Measurements from ENCODE around the gene RBM45.
"Not testable (repeated sequence)": the region's sequence is repeated elsewhere in the genome, so short reads cannot be mapped to it uniquely, and the experiment has no call there.

Gene RBM45

GRCh38 chr2:178109813-178110212, 2.4 kb upstream of the RBM45 start:
- DNase-seq, result no peak

- no peak for DNase-seq
Measured at GRCh38 chr2:178110681-178111080, 1.6 kb upstream of the RBM45 start.

- DNase-seq, result no peak
Measured at GRCh38 chr2:178111743-178112142, 494 bp upstream of the RBM45 start.

- DNase-seq, result no peak
Measured at GRCh38 chr2:178114462-178114861, 2.2 kb downstream of the RBM45 start.

GRCh38 chr2:178115271-178115670, 3.0 kb downstream of the RBM45 start:
- no peak for DNase-seq

- no peak for DNase-seq
Measured at GRCh38 chr2:178117725-178118124, 5.5 kb downstream of the RBM45 start.

- DNase-seq, result no peak
Measured at GRCh38 chr2:178119179-178119922, 7.1 kb downstream of the RBM45 start.

GRCh38 chr2:178123163-178123562, 10.9 kb downstream of the RBM45 start:
- DNase-seq, result no peak

- no peak for DNase-seq
Measured at GRCh38 chr2:178125125-178125524, 12.9 kb downstream of the RBM45 start.

GRCh38 chr2:178125862-178126261, 13.6 kb downstream of the RBM45 start:
- DNase-seq, result no peak

- no peak for DNase-seq
Measured at GRCh38 chr2:178128836-178129630, 16.8 kb downstream of the RBM45 start.

- no peak for DNase-seq
Measured at GRCh38 chr2:178136321-178137025, 24.2 kb downstream of the RBM45 start.

- DNase-seq, result no peak
Measured at GRCh38 chr2:178142274-178143065, 30.2 kb downstream of the RBM45 start.

GRCh38 chr2:178143481-178143880, 31.2 kb downstream of the RBM45 start:
- no peak for DNase-seq

- DNase-seq, result no peak
Measured at GRCh38 chr2:178152033-178152432, 39.8 kb downstream of the RBM45 start.

GRCh38 chr2:178152542-178152941, 40.3 kb downstream of the RBM45 start:
- no peak for DNase-seq

GRCh38 chr2:178152977-178153376, 40.7 kb downstream of the RBM45 start:
- no peak for DNase-seq

- DNase-seq, result not testable (repeated sequence)
Measured at GRCh38 chr2:178153878-178154277, 41.6 kb downstream of the RBM45 start.

GRCh38 chr2:178155524-178155923, 43.3 kb downstream of the RBM45 start:
- DNase-seq, result no peak

GRCh38 chr2:178157574-178157973, 45.3 kb downstream of the RBM45 start:
- DNase-seq, result no peak

GRCh38 chr2:178159966-178160365, 47.7 kb downstream of the RBM45 start:
- DNase-seq, result no peak

GRCh38 chr2:178160601-178161000, 48.4 kb downstream of the RBM45 start:
- DNase-seq, result no peak

- no peak for DNase-seq
Measured at GRCh38 chr2:178163395-178163794, 51.2 kb downstream of the RBM45 start.
